ENCODE data around the gene TPSG1.
"Not testable (repeated sequence)": the region's sequence is repeated elsewhere in the genome, so short reads cannot be mapped to it uniquely, and the experiment has no call there.

Gene TPSG1

GRCh38 chr16:1256296-1256873, 31.3 kb upstream of the TPSG1 start:
- DNase-seq = not testable (repeated sequence)

GRCh38 chr16:1255276-1256122, 30.4 kb upstream of the TPSG1 start, which contains the start of gene TPSD1:
TPSD1 (plus strand) TSS chr16:1256069; CDS start chr16:1256281, 212 bp downstream.
- not testable (repeated sequence) for DNase-seq

GRCh38 chr16:1254821-1255220, 29.8 kb upstream of the TPSG1 start:
- DNase-seq = not testable (repeated sequence)

GRCh38 chr16:1253701-1254364, 28.8 kb upstream of the TPSG1 start:
- DNase-seq = not testable (repeated sequence)

- not testable (repeated sequence) for DNase-seq
Measured at GRCh38 chr16:1249031-1249755, 24.1 kb upstream of the TPSG1 start.

GRCh38 chr16:1247903-1248537, 23.0 kb upstream of the TPSG1 start:
- not testable (repeated sequence) for DNase-seq

- DNase-seq = no peak
Measured at GRCh38 chr16:1245452-1246020, 20.5 kb upstream of the TPSG1 start.

- no peak for DNase-seq
Measured at GRCh38 chr16:1244881-1245280, 19.8 kb upstream of the TPSG1 start.

- not testable (repeated sequence) for DNase-seq
Measured at GRCh38 chr16:1243907-1244850, 19.1 kb upstream of the TPSG1 start.

GRCh38 chr16:1243363-1243762, 18.3 kb upstream of the TPSG1 start:
- not testable (repeated sequence) for DNase-seq

- not testable (repeated sequence) for DNase-seq
Measured at GRCh38 chr16:1241081-1241480, 16.0 kb upstream of the TPSG1 start.

- DNase-seq = not testable (repeated sequence)
Measured at GRCh38 chr16:1240436-1240835, 15.4 kb upstream of the TPSG1 start, which contains the start of gene TPSAB1. TPSAB1 (plus strand) TSS chr16:1240705; CDS start chr16:1240939, 234 bp downstream.

GRCh38 chr16:1239575-1239974, 14.5 kb upstream of the TPSG1 start:
- DNase-seq = not testable (repeated sequence)

- DNase-seq = not testable (repeated sequence)
Measured at GRCh38 chr16:1238909-1239308, 13.8 kb upstream of the TPSG1 start.

- DNase-seq = no peak
Measured at GRCh38 chr16:1237990-1238389, 12.9 kb upstream of the TPSG1 start.

- DNase-seq = not testable (repeated sequence)
Measured at GRCh38 chr16:1236659-1237058, 11.6 kb upstream of the TPSG1 start.

GRCh38 chr16:1232049-1232748, 7.1 kb upstream of the TPSG1 start:
- DNase-seq = not testable (repeated sequence)

- DNase-seq = not testable (repeated sequence)
Measured at GRCh38 chr16:1231301-1231700, 6.2 kb upstream of the TPSG1 start.

- not testable (repeated sequence) for DNase-seq
Measured at GRCh38 chr16:1230471-1231212, 5.6 kb upstream of the TPSG1 start.
